Measurements from ENCODE around the gene CHCHD10.

The CHCHD10 gene

DNA sequence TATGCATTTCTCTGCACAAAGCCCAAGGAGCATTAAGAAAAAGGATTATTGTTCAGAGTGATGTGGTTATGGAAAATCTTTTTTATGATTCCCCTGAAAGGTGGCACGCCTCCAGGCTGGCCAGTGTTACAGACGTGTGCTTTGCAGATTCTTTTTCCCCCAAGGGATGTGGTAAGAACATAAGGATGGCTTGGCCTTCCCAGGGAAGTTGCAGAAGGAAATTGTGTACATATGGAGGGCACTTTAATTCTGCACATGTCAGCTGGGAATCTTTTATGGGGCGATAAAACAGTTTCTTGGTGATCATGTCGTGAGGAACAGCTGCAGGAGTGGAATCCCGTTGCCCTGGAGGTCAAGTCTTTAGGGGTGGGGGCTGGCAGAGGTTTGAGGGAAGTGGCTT is 28.7 kb upstream of the CHCHD10 start:
- H3K4me3 ChIP-seq (ENCODE audit: low read length) = no peak overlapping the region
- H3K9me3 ChIP-seq (ENCODE audit: low read length) = no peaks in the 10 kb centered on the region
- H3K27me3 ChIP-seq (ENCODE audit: insufficient read depth, low read length) = no peaks in the 10 kb centered on the region
- H3K36me3 ChIP-seq (ENCODE audit: insufficient read depth, low read length) = peaks cover 76% of the 10 kb centered on the region
- H3K4me1 ChIP-seq (ENCODE audit: insufficient read depth, low read length) = no peaks in the 10 kb centered on the region
- H2AFZ ChIP-seq (ENCODE audit: low read depth, low read length) = no peak overlapping the region

DNA sequence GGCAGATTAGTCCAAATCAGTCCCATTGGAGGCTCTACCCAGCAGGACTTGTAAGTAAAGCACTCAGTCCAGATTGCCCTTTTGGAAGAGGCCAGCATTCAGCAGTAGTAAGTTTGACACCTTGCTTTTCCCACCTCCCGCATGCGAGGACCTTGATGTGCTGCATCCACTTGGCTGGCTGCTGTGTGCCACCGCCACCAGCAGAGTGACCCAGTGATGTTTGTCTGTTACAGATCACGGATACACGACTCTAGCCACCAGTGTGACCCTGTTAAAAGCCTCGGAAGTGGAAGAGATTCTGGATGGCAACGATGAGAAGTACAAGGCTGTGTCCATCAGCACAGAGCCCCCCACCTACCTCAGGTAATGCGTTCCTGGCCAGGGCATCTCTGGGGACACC is 25.6 kb upstream of the CHCHD10 start:
- Histone ChIP-seq H3K9me3 (ENCODE audit: low read length) (no peaks in the 10 kb centered on the region), H3K4me3 (ENCODE audit: low read length) (no peak overlapping the region), H3K27me3 (ENCODE audit: insufficient read depth, low read length) (no peaks in the 10 kb centered on the region), H3K4me1 (ENCODE audit: insufficient read depth, low read length) (no peaks in the 10 kb centered on the region), H3K36me3 (ENCODE audit: insufficient read depth, low read length) (peaks cover 59% of the 10 kb centered on the region), H2AFZ (ENCODE audit: low read depth, low read length) (no peak overlapping the region)

DNA sequence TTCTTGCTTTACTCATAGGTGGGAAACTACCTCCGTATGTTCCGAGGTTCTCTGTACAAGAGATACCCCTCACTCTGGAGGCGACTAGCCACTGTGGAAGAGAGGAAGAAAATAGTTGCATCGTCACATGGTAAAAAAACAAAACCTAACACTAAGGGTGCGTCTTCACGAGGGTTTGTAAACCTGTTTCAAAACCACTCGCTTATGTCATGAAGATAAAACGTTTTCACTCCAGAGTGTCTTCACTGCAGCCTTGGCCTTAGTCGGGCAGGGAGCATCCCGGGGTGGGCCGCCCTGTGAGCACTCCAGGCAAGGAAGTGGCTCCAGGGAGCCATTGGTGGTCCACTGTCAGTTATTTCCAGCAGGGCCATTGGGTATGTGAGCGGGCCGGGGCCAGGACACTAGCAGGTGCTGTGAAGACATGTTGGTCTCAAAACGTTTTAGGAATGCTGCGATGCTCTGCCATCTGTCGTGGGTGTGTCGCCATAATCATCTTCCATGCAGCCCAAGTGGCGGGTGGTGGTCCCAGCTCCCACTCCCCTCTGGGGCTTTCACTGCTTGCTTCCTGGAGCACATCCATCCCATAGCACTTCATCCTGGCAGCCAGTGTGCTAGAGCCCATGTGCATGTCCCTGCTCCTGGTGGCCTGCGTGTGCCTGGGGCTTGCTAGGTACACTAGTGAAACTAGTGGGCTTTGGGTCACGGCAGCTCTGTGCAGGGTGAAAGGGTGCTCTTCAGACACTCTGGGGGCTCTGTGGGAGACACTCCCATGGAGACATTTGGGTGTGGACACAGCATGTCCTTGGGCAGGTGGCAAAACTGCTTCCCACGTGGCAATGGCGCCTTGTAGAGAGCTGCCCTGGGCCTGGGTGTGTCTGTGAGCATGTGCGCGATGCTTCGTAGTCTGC is 24.2 kb upstream of the CHCHD10 start:
- no peaks in the 10 kb centered on the region for H3K9me3 ChIP-seq (ENCODE audit: low read length)
- no peak overlapping the region for H3K4me3 ChIP-seq (ENCODE audit: low read length)
- no peak overlapping the region for H2AFZ ChIP-seq (ENCODE audit: low read depth, low read length)
- H3K4me1 ChIP-seq (ENCODE audit: insufficient read depth, low read length) = peaks cover 9% of the 10 kb centered on the region
- no peaks in the 10 kb centered on the region for H3K27me3 ChIP-seq (ENCODE audit: insufficient read depth, low read length)
- H3K36me3 ChIP-seq (ENCODE audit: insufficient read depth, low read length) = peaks cover 51% of the 10 kb centered on the region

GRCh38 chr22:23790819-23791737 is 23.3 kb upstream of the CHCHD10 start:
- Histone ChIP-seq H3K27me3 (ENCODE audit: insufficient read depth, low read length) (no peaks in the 10 kb centered on the region), H3K4me3 (ENCODE audit: low read length) (no peak overlapping the region)

GRCh38 chr22:23789638-23790037 is 21.9 kb upstream of the CHCHD10 start:
- Histone ChIP-seq H3K36me3 (ENCODE audit: insufficient read depth, low read length) (peaks cover 37% of the 10 kb centered on the region), H3K4me3 (ENCODE audit: low read length) (no peak overlapping the region), H2AFZ (ENCODE audit: low read depth, low read length) (no peak overlapping the region), H3K4me1 (ENCODE audit: insufficient read depth, low read length) (peaks cover 14% of the 10 kb centered on the region), H3K27me3 (ENCODE audit: insufficient read depth, low read length) (no peaks in the 10 kb centered on the region), H3K9me3 (ENCODE audit: low read length) (no peaks in the 10 kb centered on the region)

More at GRCh38 chr22:23790819-23791737, 23.3 kb upstream of the CHCHD10 start:
- Histone ChIP-seq H3K4me1 (ENCODE audit: insufficient read depth, low read length) (peaks cover 14% of the 10 kb centered on the region), H2AFZ (ENCODE audit: low read depth, low read length) (no peak overlapping the region), H3K9me3 (ENCODE audit: low read length) (no peaks in the 10 kb centered on the region), H3K36me3 (ENCODE audit: insufficient read depth, low read length) (peaks cover 45% of the 10 kb centered on the region)

- H3K27me3 ChIP-seq (ENCODE audit: insufficient read depth, low read length) = no peaks in the 10 kb centered on the region
- H3K4me3 ChIP-seq (ENCODE audit: low read length) = no peak overlapping the region
- peaks cover 14% of the 10 kb centered on the region for H3K4me1 ChIP-seq (ENCODE audit: insufficient read depth, low read length)
- peaks cover 31% of the 10 kb centered on the region for H3K36me3 ChIP-seq (ENCODE audit: insufficient read depth, low read length)
- no peaks in the 10 kb centered on the region for H3K9me3 ChIP-seq (ENCODE audit: low read length)
- H2AFZ ChIP-seq (ENCODE audit: low read depth, low read length) = no peak overlapping the region
Measured at GRCh38 chr22:23789121-23789520, 21.3 kb upstream of the CHCHD10 start.

- Histone ChIP-seq H3K36me3 (ENCODE audit: insufficient read depth, low read length) (peaks cover 21% of the 10 kb centered on the region), H3K4me3 (ENCODE audit: low read length) (peak overlapping the region; percentile 74), H3K4me1 (ENCODE audit: insufficient read depth, low read length) (peaks cover 14% of the 10 kb centered on the region), H3K9me3 (ENCODE audit: low read length) (no peaks in the 10 kb centered on the region), H2AFZ (ENCODE audit: low read depth, low read length) (no peak overlapping the region), H3K27me3 (ENCODE audit: insufficient read depth, low read length) (no peaks in the 10 kb centered on the region)
Measured at GRCh38 chr22:23787910-23788309, 20.1 kb upstream of the CHCHD10 start.

GRCh38 chr22:23787600-23787896 is 19.8 kb upstream of the CHCHD10 start:
- H3K4me3 ChIP-seq (ENCODE audit: low read length) = peak overlapping the region; percentile 74
- H3K9me3 ChIP-seq (ENCODE audit: low read length) = no peaks in the 10 kb centered on the region
- H2AFZ ChIP-seq (ENCODE audit: low read depth, low read length) = no peak overlapping the region
- peaks cover 14% of the 10 kb centered on the region for H3K4me1 ChIP-seq (ENCODE audit: insufficient read depth, low read length)
- H3K36me3 ChIP-seq (ENCODE audit: insufficient read depth, low read length) = peaks cover 18% of the 10 kb centered on the region
- no peaks in the 10 kb centered on the region for H3K27me3 ChIP-seq (ENCODE audit: insufficient read depth, low read length)

- no peaks in the 10 kb centered on the region for H3K9me3 ChIP-seq (ENCODE audit: low read length)
- no peaks in the 10 kb centered on the region for H3K27me3 ChIP-seq (ENCODE audit: insufficient read depth, low read length)
- H3K4me1 ChIP-seq (ENCODE audit: insufficient read depth, low read length) = peaks cover 14% of the 10 kb centered on the region
- peak within 1 kb of the TSS; percentile 27 for H2AFZ ChIP-seq (ENCODE audit: low read depth, low read length)
- H3K36me3 ChIP-seq (ENCODE audit: insufficient read depth, low read length) = peaks cover 12% of the 10 kb centered on the region
- peak within 1 kb of the TSS; percentile 74 for H3K4me3 ChIP-seq (ENCODE audit: low read length)
Measured at GRCh38 chr22:23786752-23787599, 19.2 kb upstream of the CHCHD10 start, which contains the start of gene SMARCB1. Gene SMARCB1, plus strand, starts transcription at chr22:23786966. Its CDS starts 204 bp downstream, at chr22:23787170.

DNA sequence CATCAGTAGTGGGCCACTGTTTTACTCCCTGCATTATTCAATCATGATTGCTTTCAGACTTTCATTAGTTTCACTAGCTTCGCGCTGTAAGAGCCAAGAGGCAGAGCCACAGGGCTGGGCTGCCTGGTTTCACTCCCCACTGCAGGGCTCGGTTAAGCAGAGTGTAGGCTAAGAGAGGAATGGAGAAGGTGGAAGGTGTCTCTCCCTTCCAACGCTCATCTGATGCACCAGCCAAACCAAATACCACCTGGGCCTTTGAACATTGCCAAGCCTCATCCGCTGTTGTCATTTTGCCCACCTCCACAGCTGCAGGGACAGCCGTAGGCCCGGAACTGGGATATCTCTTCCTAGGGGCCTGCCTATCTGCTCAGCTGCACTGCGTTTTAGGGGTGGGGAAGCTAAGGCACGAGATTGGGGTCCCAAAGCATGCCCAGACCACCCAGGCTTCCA is 18.5 kb upstream of the CHCHD10 start:
- peaks cover 14% of the 10 kb centered on the region for H3K4me1 ChIP-seq (ENCODE audit: insufficient read depth, low read length)

DNA sequence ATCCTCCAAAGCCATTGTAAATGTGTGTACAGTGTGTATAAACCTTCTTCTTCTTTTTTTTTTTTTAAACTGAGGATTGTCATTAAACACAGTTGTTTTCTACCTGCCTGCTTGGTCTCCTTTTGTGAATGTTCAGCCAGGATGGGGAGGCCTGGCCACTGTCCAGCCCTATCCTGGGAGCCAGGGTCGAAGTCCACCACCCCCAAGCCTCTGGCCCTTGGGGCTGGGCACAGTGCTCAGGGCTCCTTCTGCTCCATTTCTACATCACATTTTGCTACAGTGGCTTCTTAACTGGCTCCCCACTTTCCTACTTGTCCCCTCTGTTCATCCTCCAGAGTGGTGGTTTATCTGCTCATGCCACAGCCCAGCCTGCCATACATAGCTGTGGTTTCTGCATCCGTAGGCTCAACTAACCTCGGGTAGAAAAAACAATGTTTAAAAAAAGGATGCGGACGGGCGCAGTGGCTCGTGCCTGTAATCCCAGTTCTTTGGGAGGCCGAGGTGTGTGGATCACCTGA is 16.5 kb upstream of the CHCHD10 start:
- H3K4me1 ChIP-seq (ENCODE audit: insufficient read depth, low read length) = peaks cover 14% of the 10 kb centered on the region
- no peaks in the 10 kb centered on the region for H3K27me3 ChIP-seq (ENCODE audit: insufficient read depth, low read length)
- H3K36me3 ChIP-seq (ENCODE audit: insufficient read depth, low read length) = no peaks in the 10 kb centered on the region
- no peak overlapping the region for H3K4me3 ChIP-seq (ENCODE audit: low read length)
- H3K9me3 ChIP-seq (ENCODE audit: low read length) = no peaks in the 10 kb centered on the region
- no peak overlapping the region for H2AFZ ChIP-seq (ENCODE audit: low read depth, low read length)

More for the DNA sequence above, 18.5 kb upstream of the CHCHD10 start:
- H3K4me3 ChIP-seq (ENCODE audit: low read length) = peak overlapping the region; percentile 74
- H2AFZ ChIP-seq (ENCODE audit: low read depth, low read length) = peak overlapping the region; percentile 27
- H3K9me3 ChIP-seq (ENCODE audit: low read length) = no peaks in the 10 kb centered on the region
- peaks cover 5% of the 10 kb centered on the region for H3K36me3 ChIP-seq (ENCODE audit: insufficient read depth, low read length)
- no peaks in the 10 kb centered on the region for H3K27me3 ChIP-seq (ENCODE audit: insufficient read depth, low read length)
